Endothelial cell of umbilical vein (primary cell): ENCODE results near the gene PCDHB5. TPM values are rescaled to one million over a fixed set of nuclear protein-coding genes. Genes with fewer than 3 reads are reported as not detected.

Source experiments
- Bru-seq: library from RNA; stranded (reverse); fragments of 400-500 nt; gene quantifications from one replicate; lab custom pipeline; 2021; lab: Mats Ljungman, UMichigan
- BruChase-seq, 2 experiments: library from RNA; stranded (reverse); fragments of 400-500 nt; gene quantifications; one replicate each; lab custom pipeline; 2021; lab: Mats Ljungman, UMichigan
- BruUV-seq: library from RNA; stranded (reverse); fragments of 400-500 nt; replicated peaks from 2 replicates; lab custom pipeline; 2021; lab: Mats Ljungman, UMichigan
- CTCF ChIA-PET: fragments of 300-600, 350-600 bp; sonication (Branson Sonifier 250); formaldehyde crosslinking; loops from one replicate; lab custom pipeline; 2021; ENCODE audit warnings: antibody characterized with exemption, inconsistent platforms; lab: Charles Lee
- POLR2A ChIA-PET: fragments of 300-600, 350-600 bp; sonication (Branson Sonifier 250); formaldehyde crosslinking; loops from one replicate; lab custom pipeline; 2021; ENCODE audit warnings: antibody characterized with exemption, inconsistent platforms; lab: Charles Lee
- DNase-seq: peaks from one replicate; pipeline ENCODE4 v3.0.0-alpha.2; 2011; ENCODE audit warnings: low read depth, low spot score
- FAIRE-seq: peaks from 2 replicates; lab custom pipeline; 2011; peaks lifted over from hg19 to GRCh38; lab: Jason Lieb, UNC
- H2AFZ ChIP-seq: 2 replicates; pipeline ENCODE4 v1.6.0; 2012; ENCODE audit warnings: low read depth, low read length, control low read depth, inconsistent platforms
- H3K27ac ChIP-seq: 2 replicates; pipeline ENCODE4 v1.5.1; 2011; ENCODE audit warnings: low read depth, mild to moderate bottlenecking, control low read depth, low read length, moderate library complexity; ENCODE audit not compliant: insufficient read depth
- H3K27me3 ChIP-seq, 2 experiments: 2 replicates each; pipeline versions ENCODE4 v1.6.0 to v1.6.1; 2011; ENCODE audit warnings: low read length in 2 of 2, mixed read lengths in 1 of 2; ENCODE audit not compliant: control insufficient read depth in 2 of 2, insufficient read depth in 2 of 2
- H3K36me3 ChIP-seq, 2 experiments: 2 replicates in 1 of 2; 3 replicates in 1 of 2; pipeline ENCODE4 v1.5.1; 2011; ENCODE audit warnings: low read length in 2 of 2, mild to moderate bottlenecking in 1 of 2, moderate library complexity in 1 of 2; ENCODE audit not compliant: control insufficient read depth in 2 of 2, insufficient read depth in 2 of 2; ENCODE audit errors: extremely low read depth in 1 of 2
- H3K4me1 ChIP-seq: 3 replicates; pipeline ENCODE4 v1.5.1; 2011; ENCODE audit warnings: mild to moderate bottlenecking, low read length; ENCODE audit not compliant: control insufficient read depth, insufficient read depth; ENCODE audit errors: extremely low read depth
- H3K4me2 ChIP-seq: 2 replicates; pipeline ENCODE4 v1.6.1; 2011; ENCODE audit warnings: low read length, control low read depth, mixed read lengths; ENCODE audit not compliant: insufficient read depth
- H3K4me3 ChIP-seq, 3 experiments: fragments of 200-600 bp in 1 of 3; sonication (generic), shearing (Covaris generic) in 1 of 3; replicated peaks in 1 of 3; 2 replicates each; pipeline ENCODE4 v1.5.1; 2011 to 2016; ENCODE audit warnings: control low read depth in 3 of 3, low read length in 3 of 3, mild to moderate bottlenecking in 2 of 3, inconsistent platforms in 1 of 3, low read depth in 1 of 3, moderate library complexity in 1 of 3; ENCODE audit not compliant: insufficient read depth in 1 of 3
- H3K79me2 ChIP-seq: 2 replicates; pipeline ENCODE4 v1.6.0; 2012; ENCODE audit warnings: low read length, inconsistent platforms; ENCODE audit not compliant: control insufficient read depth, insufficient read depth
- H3K9ac ChIP-seq: replicated peaks from 2 replicates; pipeline ENCODE3; 2011; ENCODE audit warnings: low read length, control low read depth; ENCODE audit not compliant: insufficient read depth; ENCODE audit errors: extremely low read depth
- H3K9me1 ChIP-seq: replicated peaks from 3 replicates; pipeline ENCODE4 v1.6.0; 2011; ENCODE audit warnings: mild to moderate bottlenecking, low read length; ENCODE audit not compliant: control insufficient read depth, insufficient read depth; ENCODE audit errors: extremely low read depth
- H3K9me3 ChIP-seq: replicated peaks from 2 replicates; pipeline ENCODE4 v1.5.1; 2012; ENCODE audit warnings: low read length, inconsistent platforms; ENCODE audit not compliant: control insufficient read depth, insufficient read depth
- H4K20me1 ChIP-seq: replicated peaks from 2 replicates; pipeline ENCODE3; 2011; ENCODE audit warnings: mild to moderate bottlenecking, low read length; ENCODE audit not compliant: control insufficient read depth, insufficient read depth; ENCODE audit errors: extremely low read depth
- CTCF ChIP-seq, 2 donors: IDR thresholded peaks; 1 replicate in 1 of 2; 2 replicates in 1 of 2; pipeline ENCODE4 v1.5.1; 2011; ENCODE audit warnings: low read length in 2 of 2, mild to moderate bottlenecking in 2 of 2, moderate library complexity in 2 of 2, control low read depth in 1 of 2, inconsistent platforms in 1 of 2, low read depth in 1 of 2; ENCODE audit not compliant: insufficient read depth in 1 of 2; ENCODE audit errors: extremely low read depth in 1 of 2
- GATA2 ChIP-seq: IDR thresholded peaks from 2 replicates; pipeline ENCODE4 v1.7.0; 2011; ENCODE audit warnings: low read depth, mild to moderate bottlenecking, moderate library complexity, mixed read lengths, low read length; ENCODE audit not compliant: insufficient read length, insufficient read depth
- dilution Hi-C: fragments of 300-500 bp; cut with MboI; formaldehyde crosslinking; loops from one replicate; pipeline ENCODE4 v1.15.0; 2019; ENCODE audit warnings: low sequenced_read_pairs; ENCODE audit not compliant: extremely low pct_ligation_motif_present
- intact Hi-C: fragments of 100-400 bp; cut with micrococcal nuclease; formaldehyde crosslinking; loops from one replicate; pipeline ENCODE4 v1.10.0; 2022
- long read RNA-seq: library from polyadenylated mRNA; stranded (forward); transcript quantifications from one replicate; pipeline ENCODE4 v2.0.0, GENCODE V29; 2021
- polyA minus RNA-seq, 3 experiments: library from RNA; depleted of rRNA, polyadenylated mRNA; stranded (reverse); fragments of >200 nt; gene quantifications; 1 replicate in 1 of 3; 2 replicates in 2 of 3; pipeline ENCODE4 v1.2.3, GENCODE V29; 2011
- polyA plus RNA-seq, 4 experiments: library from polyadenylated mRNA; depleted of rRNA in 3 of 4; stranded (reverse) in 3 of 4; unstranded in 1 of 4; fragments of >200 nt; gene quantifications; 2 replicates each; pipeline versions ENCODE4 v1.2.1 to v1.2.3, GENCODE V29; 2011 to 2012; ENCODE audit warnings: missing spikeins in 1 of 4
- total RNA-seq: library from RNA; stranded (reverse); gene quantifications from 2 replicates; pipeline ENCODE4 v1.2.3, GENCODE V29; 2021

PCDHB5 gene
- 0.27 and 0.28 TPM in 2 replicates for total RNA-seq
- 0.49 and 0.80 TPM in 2 replicates for polyA plus RNA-seq
- polyA plus RNA-seq (2011; cell fraction: cytosol; rRNA removed) = 0.21 and 0.28 TPM in 2 replicates
- 0.33 and 0.41 TPM in 2 replicates for polyA plus RNA-seq (2011; cell fraction: nucleus; rRNA removed)
- polyA plus RNA-seq (2012) = 0.31 and 0.48 TPM in 2 replicates
- 0.34 and 0.36 TPM in 2 replicates for polyA minus RNA-seq
- not detected for polyA minus RNA-seq (2011; cell fraction: cytosol; rRNA and poly(A)+ RNA removed)
- polyA minus RNA-seq (2011; cell fraction: nucleus; rRNA and poly(A)+ RNA removed) = 0.29 and 0.34 TPM in 2 replicates
- Bru-seq, nascent RNA = percentile 26 among the genes with signal in this experiment
- percentile 33 among the genes with signal in this experiment for BruChase-seq, experiment 1, labeled RNA remaining after a 6-hour chase
- percentile 29 among the genes with signal in this experiment for BruChase-seq, experiment 2, labeled RNA remaining after a 2-hour chase
- long read RNA-seq = 0 reads

GRCh38 chr5:141135030-141135717, at the start of gene PCDHB5:
TSS of gene PCDHB5 (plus strand) at chr5:141135206. CDS start at chr5:141135435, 229 bp downstream.
- Histone ChIP-seq H4K20me1 (no peaks in the 10 kb centered on the region), H3K79me2 (no peaks in the 10 kb centered on the region), H3K27ac (no peak within 1 kb of the TSS), H3K4me3 (peak within 1 kb of the TSS in 1 of 3 experiments; percentile 17), H3K9me1 (no peaks in the 10 kb centered on the region), H3K9me3 (no peaks in the 10 kb centered on the region), H3K4me2 (no peak within 1 kb of the TSS), H3K4me1 (no peaks in the 10 kb centered on the region), H3K27me3 (no peaks in the 10 kb centered on the region), H3K36me3 (no peaks in the 10 kb centered on the region), H2AFZ (no peak within 1 kb of the TSS), H3K9ac (no peak within 1 kb of the TSS)
- ChIA-PET POLR2A (no interaction called here), CTCF (interaction anchor here (1.0 kb wide), 1 partner anchor 9 kb away, joined by 3 read pairs; no protein-coding TSS in a partner anchor)
- dilution Hi-C loops = no loop called here
- DNase-seq (peak; percentile 38), FAIRE-seq (no peak)
- peak in 1 of 2 donors; percentile 14 for TF ChIP-seq CTCF (IDR thresholded peaks at IDR 0.05; ENCODE audit: extremely low read depth in 1 of 2, insufficient read depth in 1 of 2, low read depth in 1 of 2, low read length in 2 of 2)
- TF ChIP-seq GATA2 = no peak
- intact Hi-C loops = no loop called here
- BruUV-seq = no TSS peak
